Hepatocyte (in vitro differentiated cells): ENCODE measurements around the gene APOB.

ENCODE experiments used
- EZH2 ChIP-seq: fragments of 200-600 bp; sonication (generic); IDR thresholded peaks from 2 replicates; pipeline ENCODE4 v1.6.1; 2016; ENCODE audit warnings: antibody characterized with exemption, mild to moderate bottlenecking, borderline replicate concordance
- TF ChIP-seq, protein P1 (sequence below): fragments of 200-600 bp; sonication (generic); IDR thresholded peaks from 2 replicates; pipeline ENCODE4 v1.5.1; 2016; ENCODE audit warnings: antibody characterized with exemption, mild to moderate bottlenecking; ENCODE audit not compliant: poor library complexity

DNA sequence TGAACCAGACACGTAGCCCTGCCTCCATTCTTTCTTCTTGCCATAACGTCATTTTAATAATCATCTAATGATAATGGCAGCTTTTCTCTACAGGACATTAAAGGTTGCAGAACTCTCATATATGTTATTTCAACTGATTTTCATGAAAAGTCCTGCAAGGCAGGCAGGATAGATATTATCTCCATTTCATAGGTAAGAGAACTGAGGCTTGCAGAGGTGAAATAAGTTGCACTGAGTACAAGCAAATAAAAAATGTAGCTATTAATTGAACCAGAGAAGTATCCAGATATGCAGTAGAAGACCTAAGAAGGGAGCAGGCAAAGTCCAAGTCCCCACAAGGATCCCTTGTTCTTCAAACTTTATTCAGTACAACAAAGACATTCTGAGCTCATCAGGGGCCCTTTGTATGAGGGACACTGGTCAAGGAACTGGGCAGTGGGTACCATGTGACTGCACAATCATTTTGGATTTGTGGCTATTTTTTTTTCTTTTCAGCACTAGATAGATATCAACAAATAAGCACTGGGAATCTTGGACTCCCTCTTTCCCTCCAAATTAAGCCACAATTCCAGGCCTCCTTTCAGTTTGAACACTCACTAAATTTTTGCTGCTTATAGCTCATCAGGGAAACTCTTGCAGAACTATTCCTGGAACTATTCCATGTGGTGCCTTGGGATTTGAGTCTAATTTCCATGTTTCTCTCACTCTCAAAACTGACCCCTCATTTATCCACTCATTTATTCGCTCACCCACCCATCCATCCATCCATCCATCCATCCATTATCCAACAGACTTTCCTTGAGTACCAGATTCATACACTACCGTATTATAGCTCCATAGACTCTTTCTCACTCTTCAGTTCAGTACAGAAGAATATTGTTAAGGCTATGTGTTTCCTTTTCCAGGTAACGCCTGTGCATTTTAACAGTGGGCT is 44.6 kb downstream of the APOB start:
- TF ChIP-seq, protein P1, sequence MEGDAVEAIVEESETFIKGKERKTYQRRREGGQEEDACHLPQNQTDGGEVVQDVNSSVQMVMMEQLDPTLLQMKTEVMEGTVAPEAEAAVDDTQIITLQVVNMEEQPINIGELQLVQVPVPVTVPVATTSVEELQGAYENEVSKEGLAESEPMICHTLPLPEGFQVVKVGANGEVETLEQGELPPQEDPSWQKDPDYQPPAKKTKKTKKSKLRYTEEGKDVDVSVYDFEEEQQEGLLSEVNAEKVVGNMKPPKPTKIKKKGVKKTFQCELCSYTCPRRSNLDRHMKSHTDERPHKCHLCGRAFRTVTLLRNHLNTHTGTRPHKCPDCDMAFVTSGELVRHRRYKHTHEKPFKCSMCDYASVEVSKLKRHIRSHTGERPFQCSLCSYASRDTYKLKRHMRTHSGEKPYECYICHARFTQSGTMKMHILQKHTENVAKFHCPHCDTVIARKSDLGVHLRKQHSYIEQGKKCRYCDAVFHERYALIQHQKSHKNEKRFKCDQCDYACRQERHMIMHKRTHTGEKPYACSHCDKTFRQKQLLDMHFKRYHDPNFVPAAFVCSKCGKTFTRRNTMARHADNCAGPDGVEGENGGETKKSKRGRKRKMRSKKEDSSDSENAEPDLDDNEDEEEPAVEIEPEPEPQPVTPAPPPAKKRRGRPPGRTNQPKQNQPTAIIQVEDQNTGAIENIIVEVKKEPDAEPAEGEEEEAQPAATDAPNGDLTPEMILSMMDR, result no peak
- no peak for TF ChIP-seq EZH2
